Lower leg skin (tissue), 4 donors: Measurements from ENCODE around the gene TMPRSS13. TPM values are rescaled to one million over a fixed set of nuclear protein-coding genes. Genes with fewer than 3 reads are reported as not detected.
A peak's percentile ranks its signal among the peaks of the same experiment; 100 is the strongest.

Source experiments
- DNase-seq, 2 donors: peaks; one replicate each; pipeline ENCODE4 v3.0.0-alpha.2; 2019; ENCODE audit warnings: low spot score in 2 of 2
- H3K4me3 ChIP-seq: fragments of 200-600 bp; sonication (generic); 2 replicates; pipeline ENCODE4 v1.5.1; 2017; ENCODE audit warnings: mild to moderate bottlenecking, low read depth; ENCODE audit not compliant: poor library complexity, severe bottlenecking
- CTCF ChIP-seq, 3 donors: fragments of 450-650 bp; IDR thresholded peaks; one replicate each; pipeline ENCODE4 v1.5.1; 2016; ENCODE audit warnings: antibody characterized with exemption in 3 of 3, mild to moderate bottlenecking in 3 of 3, moderate library complexity in 2 of 3
- POLR2A ChIP-seq, 2 donors: fragments of 450-650 bp; IDR thresholded peaks; one replicate each; pipeline ENCODE4 v1.6.1; 2016 to 2017; ENCODE audit warnings: antibody characterized with exemption in 2 of 2, mild to moderate bottlenecking in 1 of 2, moderate library complexity in 1 of 2
- WGBS, 2 donors: methylation state at CpG; one replicate each; pipeline ENCODE4 v1.1.5; 2018; 5-methylcytosine and 5-hydroxymethylcytosine counted together
- intact Hi-C: fragments of 100-400 bp; cut with DNase I; formaldehyde crosslinking; loops from one replicate; pipeline ENCODE4 v1.15.0; 2023; ENCODE audit warnings: low total_unique reads
- total RNA-seq, 4 donors: library from RNA; depleted of rRNA; stranded (reverse); fragments of >200 nt; gene quantifications; one replicate each; pipeline ENCODE4 v1.1.0, GENCODE V29; 2016

TMPRSS13 gene
- total RNA-seq, 4 donors from 2014 or later: 100 to 171 (median 127) TPM

GRCh38 chr11:117966908-117967307 lies 37.7 kb upstream of the TMPRSS13 start:
- 71 to 81% methylated on average over 8 of the region's 8 CpGs for WGBS, 2 donors
- intact Hi-C loops: no loop called here
- DNase-seq: no peak
- TF ChIP-seq POLR2A (IDR thresholded peaks at IDR 0.05) (no peak), CTCF (IDR thresholded peaks at IDR 0.05) (no peak)
- no peak overlapping the region for H3K4me3 ChIP-seq

- TF ChIP-seq POLR2A (IDR thresholded peaks at IDR 0.05) (no peak), CTCF (IDR thresholded peaks at IDR 0.05) (no peak)
- DNase-seq: no peak
- H3K4me3 ChIP-seq: no peak overlapping the region
- intact Hi-C loops: no loop called here
- 87 to 95% methylated on average over 3 of the region's 3 CpGs for WGBS, 2 donors
Measured at GRCh38 chr11:117962826-117963225, 33.6 kb upstream of the TMPRSS13 start.

GRCh38 chr11:117961896-117962295 lies 32.7 kb upstream of the TMPRSS13 start:
- WGBS, 2 donors: 85 to 87% methylated on average over 10 of the region's 10 CpGs
- peak in 1 of 2 donors; percentile 70 for DNase-seq
- TF ChIP-seq CTCF (IDR thresholded peaks at IDR 0.05): no peak
- no peak for TF ChIP-seq POLR2A (IDR thresholded peaks at IDR 0.05)
- intact Hi-C loops: no loop called here
- H3K4me3 ChIP-seq: no peak overlapping the region

GRCh38 chr11:117960406-117960805 lies 31.2 kb upstream of the TMPRSS13 start:
- no peak overlapping the region for H3K4me3 ChIP-seq
- no peak for DNase-seq
- 63 to 73% methylated on average over 1 of the region's 1 CpG for WGBS, 2 donors
- TF ChIP-seq POLR2A (IDR thresholded peaks at IDR 0.05) (no peak), CTCF (IDR thresholded peaks at IDR 0.05) (no peak)
- intact Hi-C loops: no loop called here

- H3K4me3 ChIP-seq: no peak overlapping the region
- 61 to 77% methylated on average over 1 of the region's 1 CpG for WGBS, 2 donors
- intact Hi-C loops: no loop called here
- DNase-seq: no peak
- TF ChIP-seq POLR2A (IDR thresholded peaks at IDR 0.05) (no peak), CTCF (IDR thresholded peaks at IDR 0.05) (no peak)
Measured at GRCh38 chr11:117959438-117960149, 30.4 kb upstream of the TMPRSS13 start.

GRCh38 chr11:117958949-117959348 lies 29.7 kb upstream of the TMPRSS13 start:
- H3K4me3 ChIP-seq: no peak overlapping the region
- 90 to 92% methylated on average over 1 of the region's 1 CpG for WGBS, 2 donors
- TF ChIP-seq POLR2A (IDR thresholded peaks at IDR 0.05) (no peak), CTCF (IDR thresholded peaks at IDR 0.05) (no peak)
- intact Hi-C loops: no loop called here
- no peak for DNase-seq
